AG10803 (cell line): Measurements from ENCODE around the gene MT1HL1.
"Not testable (repeated sequence)": the region's sequence is repeated elsewhere in the genome, so short reads cannot be mapped to it uniquely, and the experiment has no call there.

Source experiments
- DNase-seq: peaks from one replicate; pipeline ENCODE4 v3.0.0; 2010; ENCODE audit warnings: low read depth
- H3K4me3 ChIP-seq: 2 replicates; pipeline ENCODE4 v1.5.1; 2011; ENCODE audit warnings: mild to moderate bottlenecking, low read length, control low read depth
- CTCF ChIP-seq: conservative IDR thresholded peaks from 2 replicates; pipeline ENCODE4 v1.5.1; 2011; ENCODE audit warnings: mild to moderate bottlenecking, low read length, control low read depth, inconsistent platforms

The MT1HL1 gene

DNA sequence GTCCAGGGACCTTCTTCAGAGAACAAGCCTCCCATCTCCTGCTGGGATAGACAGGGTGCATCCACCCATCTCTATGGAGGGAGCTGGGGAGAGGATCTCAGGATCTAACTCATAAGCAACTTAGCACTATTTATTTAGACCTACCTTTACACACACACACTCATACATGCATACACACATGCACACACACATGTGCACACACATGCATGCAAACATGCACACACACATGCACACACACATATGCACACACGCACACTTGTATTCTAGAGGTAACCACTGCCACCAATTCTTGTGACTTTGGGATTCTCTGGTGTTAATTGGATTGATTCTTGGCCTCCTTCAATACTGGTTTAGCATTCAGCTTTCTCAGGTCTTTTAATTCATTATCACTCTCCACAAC, 9.8 kb downstream of the MT1HL1 start:
- no peak for TF ChIP-seq CTCF

GRCh38 chr1:236992449-236992848, 11.8 kb downstream of the MT1HL1 start:
- H3K4me3 ChIP-seq, result no peak overlapping the region
- no peak for TF ChIP-seq CTCF
- no peak for DNase-seq

More for the DNA sequence above, 9.8 kb downstream of the MT1HL1 start:
- no peak overlapping the region for H3K4me3 ChIP-seq
- DNase-seq, result no peak

DNA sequence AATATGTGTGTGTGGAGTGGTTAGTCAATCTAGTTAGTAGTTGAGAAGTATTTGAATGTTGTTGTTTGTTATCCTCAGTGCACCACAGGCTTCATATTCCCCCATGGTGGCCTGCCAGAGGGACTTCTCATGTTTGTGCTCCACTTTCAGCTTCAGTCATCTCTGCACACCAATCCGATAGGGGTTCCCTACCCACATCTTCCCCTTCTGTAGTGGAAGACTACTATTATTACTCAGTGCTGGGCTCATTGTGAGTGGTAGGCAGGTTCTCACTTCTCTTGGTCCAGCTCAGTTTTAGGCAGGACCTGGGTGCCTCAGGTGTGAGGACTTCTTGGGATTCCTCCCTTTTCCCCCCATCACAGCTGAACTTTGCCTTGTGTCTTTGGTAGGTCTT, 14.2 kb downstream of the MT1HL1 start:
- no peak for DNase-seq
- no peak for TF ChIP-seq CTCF
- no peak overlapping the region for H3K4me3 ChIP-seq

GRCh38 chr1:236989290-236990051, 14.8 kb downstream of the MT1HL1 start:
- no peak for DNase-seq
- H3K4me3 ChIP-seq, result no peak overlapping the region
- TF ChIP-seq CTCF, result no peak

DNA sequence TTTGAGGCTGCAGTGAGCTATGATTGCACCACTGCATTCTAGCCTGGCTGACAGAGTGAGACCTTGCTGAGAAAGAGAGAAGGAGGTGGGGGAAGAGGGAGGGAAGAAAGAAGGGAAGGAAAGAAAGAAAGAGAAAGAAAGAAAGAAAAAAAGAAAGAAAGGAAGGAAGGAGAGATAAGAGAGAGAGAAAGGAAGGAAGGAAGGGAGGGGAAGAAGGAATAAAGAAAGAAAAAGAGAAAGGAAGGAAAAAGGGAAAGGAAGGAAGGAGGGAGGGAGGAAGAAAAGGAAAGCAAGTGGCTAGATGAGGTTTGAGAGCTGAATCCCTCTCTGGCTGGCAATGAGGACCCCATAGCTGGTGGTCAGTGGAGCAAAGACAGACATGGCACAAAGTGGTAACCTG, 20.4 kb downstream of the MT1HL1 start:
- no peak for DNase-seq
- no peak for TF ChIP-seq CTCF
- no peak overlapping the region for H3K4me3 ChIP-seq

GRCh38 chr1:236982380-236982779, 21.9 kb downstream of the MT1HL1 start:
- DNase-seq, result no peak
- no peak overlapping the region for H3K4me3 ChIP-seq
- no peak for TF ChIP-seq CTCF

GRCh38 chr1:236981431-236981830, 22.8 kb downstream of the MT1HL1 start:
- not testable (repeated sequence) for DNase-seq

More at GRCh38 chr1:236981431-236981830, 22.8 kb downstream of the MT1HL1 start:
- H3K4me3 ChIP-seq, result not testable (repeated sequence)
